H1 (cell line): ENCODE results near the gene RHEB. TPM values are rescaled to one million over a fixed set of nuclear protein-coding genes. Genes with fewer than 3 reads are reported as not detected.

Experiments used
- CTCF ChIA-PET: fragments of 300-600 bp; sonication (Branson Sonifier 250); formaldehyde crosslinking; loops from one replicate; lab custom pipeline; 2021; ENCODE audit not compliant: partially characterized antibody; lab: Charles Lee
- POLR2A ChIA-PET: fragments of 300-600 bp; sonication (Branson Sonifier 250); formaldehyde crosslinking; loops from one replicate; lab custom pipeline; 2021; ENCODE audit warnings: inconsistent platforms; ENCODE audit not compliant: partially characterized antibody; lab: Charles Lee
- DNase-seq, 2 experiments: peaks; one replicate each; pipeline versions ENCODE4 v3.0.0 to v3.0.0-alpha.2; 2010 to 2022; ENCODE audit warnings: low spot score in 2 of 2, low read depth in 1 of 2, mixed read lengths in 1 of 2
- FAIRE-seq: peaks from 2 replicates; lab custom pipeline; 2011; peaks lifted over from hg19 to GRCh38; lab: Jason Lieb, UNC
- H2AFZ ChIP-seq: 2 replicates; pipeline ENCODE4 v1.8.1; 2012; ENCODE audit warnings: low read length, inconsistent platforms
- H2AK5ac ChIP-seq: 2 replicates; pipeline ENCODE4 v1.6.1; 2013; ENCODE audit warnings: low read depth, low read length
- H2BK120ac ChIP-seq: replicated peaks from 2 replicates; pipeline ENCODE3; 2013; ENCODE audit warnings: low read depth, low read length, inconsistent platforms
- H2BK12ac ChIP-seq: 2 replicates; pipeline ENCODE4 v1.6.1; 2013; ENCODE audit warnings: low read depth, low read length
- H2BK15ac ChIP-seq: 2 replicates; pipeline ENCODE4 v1.6.1; 2013; ENCODE audit warnings: low read length
- H2BK20ac ChIP-seq: 2 replicates; pipeline ENCODE4 v1.6.1; 2013; ENCODE audit warnings: low read length
- H2BK5ac ChIP-seq: 2 replicates; pipeline ENCODE4 v1.6.1; 2013; ENCODE audit warnings: low read depth, low read length
- H3K14ac ChIP-seq: 2 replicates; pipeline ENCODE4 v1.6.1; 2013; ENCODE audit warnings: inconsistent platforms; ENCODE audit not compliant: insufficient read length
- H3K18ac ChIP-seq: 2 replicates; pipeline ENCODE4 v1.6.1; 2013; ENCODE audit warnings: low read length; ENCODE audit errors: extremely low read depth
- H3K23ac ChIP-seq: 2 replicates; pipeline ENCODE4 v1.6.1; 2013; ENCODE audit warnings: inconsistent platforms; ENCODE audit not compliant: insufficient read length
- H3K23me2 ChIP-seq: 2 replicates; pipeline ENCODE4 v1.6.1; 2013; ENCODE audit warnings: low read depth, low read length
- H3K27ac ChIP-seq: 2 replicates; pipeline ENCODE4 v1.6.1; 2011; ENCODE audit warnings: low read depth, low read length, inconsistent platforms
- H3K27me3 ChIP-seq, 4 experiments: replicated peaks in 1 of 4; 1 replicate in 1 of 4; 2 replicates in 3 of 4; pipeline versions ENCODE4 v1.6.1 to v1.8.1; 2011 to 2013; ENCODE audit warnings: low read length in 3 of 4, mild to moderate bottlenecking in 3 of 4, inconsistent platforms in 2 of 4, mixed read lengths in 2 of 4, moderate library complexity in 1 of 4; ENCODE audit not compliant: control insufficient read depth in 3 of 4, insufficient read depth in 3 of 4; ENCODE audit errors: extremely low read depth in 1 of 4
- H3K36me3 ChIP-seq, 4 experiments: 2 replicates each; pipeline versions ENCODE4 v1.6.1 to v1.8.1; 2011 to 2013; ENCODE audit warnings: mild to moderate bottlenecking in 4 of 4, low read length in 3 of 4, moderate library complexity in 2 of 4, control low read depth in 1 of 4, inconsistent platforms in 1 of 4; ENCODE audit not compliant: insufficient read depth in 4 of 4, control insufficient read depth in 2 of 4
- H3K4ac ChIP-seq: replicated peaks from 2 replicates; pipeline ENCODE3; 2013; ENCODE audit warnings: low read length, low read depth, mixed read lengths, inconsistent platforms; ENCODE audit not compliant: insufficient read length
- H3K4me1 ChIP-seq, 4 experiments: replicated peaks in 1 of 4; 1 replicate in 1 of 4; 2 replicates in 3 of 4; pipeline versions ENCODE4 v1.6.1 to v1.8.1; 2011 to 2013; ENCODE audit warnings: low read length in 3 of 4, inconsistent platforms in 2 of 4, mixed read lengths in 1 of 4; ENCODE audit not compliant: insufficient read depth in 4 of 4, control insufficient read depth in 3 of 4
- H3K4me2 ChIP-seq, 2 experiments: 2 replicates each; pipeline versions ENCODE4 v1.6.1 to v1.8.1; 2011 to 2013; ENCODE audit warnings: low read depth in 2 of 2, low read length in 2 of 2, control low read depth in 1 of 2, inconsistent platforms in 1 of 2, mild to moderate bottlenecking in 1 of 2; ENCODE audit not compliant: insufficient read depth in 1 of 2
- H3K4me3 ChIP-seq, 4 experiments: fragments of 200-600, 300-600 bp in 1 of 4; sonication (generic), shearing (Covaris generic), sonication (Bioruptor Twin) in 1 of 4; 2 replicates each; pipeline versions ENCODE4 v1.5.1 to v1.8.1; 2011 to 2016; ENCODE audit warnings: low read length in 4 of 4, low read depth in 3 of 4, control low read depth in 2 of 4, inconsistent platforms in 2 of 4, mild to moderate bottlenecking in 2 of 4, mixed read lengths in 1 of 4, moderate library complexity in 1 of 4; ENCODE audit not compliant: insufficient read depth in 2 of 4; ENCODE audit errors: extremely low read depth in 1 of 4
- H3K56ac ChIP-seq: replicated peaks from 2 replicates; pipeline ENCODE3; 2013; ENCODE audit warnings: low read depth, mild to moderate bottlenecking, mixed read lengths, low read length, inconsistent platforms; ENCODE audit not compliant: insufficient read length
- H3K79me1 ChIP-seq: 2 replicates; pipeline ENCODE4 v1.6.1; 2013; ENCODE audit warnings: low read depth, low read length, control low read depth
- H3K79me2 ChIP-seq, 2 experiments: 2 replicates each; pipeline versions ENCODE4 v1.6.1 to v1.8.1; 2012 to 2013; ENCODE audit warnings: low read length in 2 of 2, mild to moderate bottlenecking in 2 of 2, inconsistent platforms in 1 of 2; ENCODE audit not compliant: insufficient read depth in 2 of 2, control insufficient read depth in 1 of 2
- H3K9ac ChIP-seq, 4 experiments: replicated peaks in 1 of 4; 1 replicate in 1 of 4; 2 replicates in 3 of 4; pipeline versions ENCODE4 v1.6.1 to v1.8.1; 2011 to 2013; ENCODE audit warnings: low read depth in 3 of 4, low read length in 3 of 4, control low read depth in 2 of 4, mild to moderate bottlenecking in 2 of 4, moderate library complexity in 2 of 4, inconsistent platforms in 1 of 4; ENCODE audit errors: extremely low read depth in 1 of 4
- H3K9me3 ChIP-seq, 2 experiments: 2 replicates each; pipeline versions ENCODE4 v1.6.1 to v1.8.1; 2012 to 2013; ENCODE audit warnings: mild to moderate bottlenecking in 2 of 2, moderate library complexity in 2 of 2, control low read depth in 1 of 2, inconsistent platforms in 1 of 2, low read depth in 1 of 2, low read length in 1 of 2, mixed read lengths in 1 of 2; ENCODE audit not compliant: insufficient read depth in 2 of 2
- H4K20me1 ChIP-seq, 2 experiments: replicated peaks in 1 of 2; 2 replicates each; pipeline versions ENCODE3 to v1.8.1; 2011 to 2013; ENCODE audit warnings: inconsistent platforms in 2 of 2, low read length in 2 of 2, mild to moderate bottlenecking in 1 of 2; ENCODE audit not compliant: insufficient read depth in 2 of 2, control insufficient read depth in 1 of 2
- H4K5ac ChIP-seq: 2 replicates; pipeline ENCODE4 v1.6.1; 2013; ENCODE audit warnings: low read length, low read depth, mixed read lengths, inconsistent platforms; ENCODE audit not compliant: insufficient read length
- H4K8ac ChIP-seq: 2 replicates; pipeline ENCODE4 v1.8.0; 2013; ENCODE audit warnings: mild to moderate bottlenecking, moderate library complexity, low read length, inconsistent platforms; ENCODE audit not compliant: insufficient read depth; ENCODE audit errors: extremely low read depth
- H4K91ac ChIP-seq: replicated peaks from 2 replicates; pipeline ENCODE3; 2013; ENCODE audit warnings: low read length, mixed read lengths, inconsistent platforms; ENCODE audit not compliant: insufficient read length
- BACH1 ChIP-seq: IDR thresholded peaks from 2 replicates; pipeline ENCODE4 v1.6.1; 2012; ENCODE audit warnings: low read length, improper control_type of control experiment
- GABPA ChIP-seq: IDR thresholded peaks from 2 replicates; pipeline ENCODE4 v1.6.1; 2011; ENCODE audit warnings: mild to moderate bottlenecking, low read length, moderate library complexity, borderline replicate concordance; ENCODE audit not compliant: insufficient read depth
- POLR2A ChIP-seq, 2 experiments: IDR thresholded peaks; 1 replicate in 1 of 2; 2 replicates in 1 of 2; pipeline ENCODE4 v1.6.1; 2011; ENCODE audit warnings: low read depth in 2 of 2, low read length in 2 of 2, mild to moderate bottlenecking in 2 of 2; ENCODE audit errors: control extremely low read depth in 1 of 2
- POLR2AphosphoS5 ChIP-seq: IDR thresholded peaks from 2 replicates; pipeline ENCODE4 v1.6.1; 2011; ENCODE audit warnings: low read depth, low read length
- RFX5 ChIP-seq: IDR thresholded peaks from 2 replicates; pipeline ENCODE4 v1.6.1; 2011; ENCODE audit warnings: low read depth, low read length, improper control_type of control experiment, borderline replicate concordance
- SAP30 ChIP-seq: fragments of 300-600 bp; sonication (generic); IDR thresholded peaks from 2 replicates; pipeline ENCODE4 v1.7.1; 2012; ENCODE audit warnings: low read length, moderate library complexity, mild to moderate bottlenecking, inconsistent platforms; ENCODE audit not compliant: insufficient read depth, insufficient replicate concordance
- SIN3A ChIP-seq, 2 experiments: IDR thresholded peaks in 1 of 2; conservative IDR thresholded peaks in 1 of 2; 2 replicates each; pipeline ENCODE4 v1.6.1; 2011 to 2012; ENCODE audit warnings: low read length in 2 of 2, improper control_type of control experiment in 1 of 2, low read depth in 1 of 2, mild to moderate bottlenecking in 1 of 2
- WGBS, 2 experiments: shearing (Covaris generic) in 1 of 2; methylation state at CpG; one replicate each; pipeline versions ENCODE4 v1.1.6 to v1.1.7; 2013 to 2015; ENCODE audit warnings: low lambda C conversion rate in 2 of 2, mixed read lengths in 2 of 2, inconsistent platforms in 1 of 2, low coverage in 1 of 2, missing lambda C conversion rate in 1 of 2; ENCODE audit not compliant: insufficient replicate concordance in 2 of 2, insufficient coverage in 1 of 2, insufficient read length in 1 of 2; ENCODE audit errors: extremely low coverage in 1 of 2, missing lambda C conversion rate in 1 of 2; 5-methylcytosine and 5-hydroxymethylcytosine counted together
- polyA plus RNA-seq, 7 experiments: library from polyadenylated mRNA; depleted of rRNA in 3 of 7; stranded (reverse) in 5 of 7; unstranded in 2 of 7; fragments of >200 nt in 5 of 7; fragments of 200-250 nt in 2 of 7; gene quantifications; 1 replicate in 5 of 7; 2 replicates in 1 of 7; 4 replicates in 1 of 7; pipeline versions ENCODE4 v1.2.1 to v1.2.3, GENCODE V29; 2011 to 2013; ENCODE audit warnings: missing spikeins in 2 of 7, mixed read lengths in 2 of 7
- total RNA-seq: library from RNA; stranded (reverse); fragmentation: NEBNext Ultra II Directional; extraction: Animal tissue kit (Norgen Biotek cat#: 25700); gene quantifications from 2 replicates; pipeline ENCODE4 v1.2.1, GENCODE V29; 2021
- TF ChIP-seq, protein P1 (sequence below): IDR thresholded peaks from 2 replicates; pipeline ENCODE4 v1.6.1; 2012; ENCODE audit warnings: low read length, inconsistent platforms

RHEB gene
- total and polyA plus RNA-seq, 2 of the 8 experiments (the other 6 are each of a cell fraction or from before 2014, with no cell fraction given), result 60.8 to 132 TPM

- ChIA-PET CTCF (interaction anchor here (0.6 to 1.2 kb wide), 4 partner anchors 9 to 257 kb away, joined by 3 to 6 read pairs (median 4); no protein-coding TSS in a partner anchor), POLR2A (interaction anchor here (0.6 to 6.3 kb wide), 8 partner anchors 12 to 113 kb away, joined by 3 to 42 read pairs (median 5); no protein-coding TSS in a partner anchor)
- no peak overlapping the region for H3K4ac ChIP-seq
- H3K4me3 ChIP-seq, result peak overlapping the region; percentile 96 to 98 (median 97)
- H2BK5ac ChIP-seq, result no peak overlapping the region; the same call in 1 of the 2 replicates
- no peak overlapping the region for H3K18ac ChIP-seq
- no peak overlapping the region for H2BK120ac ChIP-seq
- peak overlapping the region; percentile 86 to 99 (median 95) for H3K9ac ChIP-seq
- peaks cover 0 to 2% of the 10 kb centered on the region in 2 experiments; a peak in 1 of 4 replicates for H3K9me3 ChIP-seq
- H2AK5ac ChIP-seq, result no peak overlapping the region
- peaks cover 41 to 57% of the 10 kb centered on the region in 2 experiments for H3K79me2 ChIP-seq
- no peak overlapping the region for H4K8ac ChIP-seq
- H3K14ac ChIP-seq, result no peak overlapping the region
- no peak overlapping the region for H3K23ac ChIP-seq
- peaks cover 23 to 29% of the 10 kb centered on the region in 2 experiments for H4K20me1 ChIP-seq
- H2AFZ ChIP-seq, result no peak overlapping the region
- H2BK15ac ChIP-seq, result no peak overlapping the region
- peaks cover 0 to 5% (median 4%) of the 10 kb centered on the region in 4 experiments; a peak in 2 of 7 replicates for H3K27me3 ChIP-seq
- H3K79me1 ChIP-seq, result peaks cover 5% of the 10 kb centered on the region
- DNase-seq (no peak), FAIRE-seq (no peak)
- peak overlapping the region; percentile 91 to 92 for H3K4me2 ChIP-seq
- peaks cover 2 to 14% (median 6%) of the 10 kb centered on the region in 4 experiments; a peak in 4 of 7 replicates for H3K4me1 ChIP-seq
- 4% methylated on average over 36 of the region's 36 CpGs; no CpG with 5 or more reads in 1 of the 2 experiments for WGBS, 2 experiments
- H4K5ac ChIP-seq, result no peak overlapping the region
- H3K23me2 ChIP-seq, result peaks cover 11% of the 10 kb centered on the region
- H2BK12ac ChIP-seq, result 0 out of 2 replicates have a peak overlapping the region, but pooled peaks have one; percentile 19
- no peak overlapping the region for H4K91ac ChIP-seq
- no peak overlapping the region for H3K56ac ChIP-seq
- H3K36me3 ChIP-seq, result no peaks in the 10 kb centered on the region
- 0 out of 2 replicates have a peak overlapping the region, but pooled peaks have one; percentile 97 for H3K27ac ChIP-seq
- H2BK20ac ChIP-seq, result no peak overlapping the region
- TF ChIP-seq RFX5 (0 out of 2 replicates have a peak, but pooled peaks have one; percentile 7), BACH1 (peak; percentile 53), SIN3A (conservative IDR thresholded peaks at IDR 0.05 in 1 of 2, IDR thresholded peaks at IDR 0.05 in 1 of 2; ENCODE audit: low read depth in 1 of 2, low read length in 2 of 2) (0 out of 4 replicates have a peak, but pooled peaks have one; percentile 17 to 69), POLR2A (IDR thresholded peaks at IDR 0.05; ENCODE audit: control extremely low read depth in 1 of 2, low read depth in 2 of 2, low read length in 2 of 2) (peak in 1 of 2 experiments; percentile 68; a peak in 1 of 3 replicates), POLR2AphosphoS5 (peak; percentile 53), SAP30 (peak; percentile 69), GABPA (no peak)
- TF ChIP-seq, protein P1, sequence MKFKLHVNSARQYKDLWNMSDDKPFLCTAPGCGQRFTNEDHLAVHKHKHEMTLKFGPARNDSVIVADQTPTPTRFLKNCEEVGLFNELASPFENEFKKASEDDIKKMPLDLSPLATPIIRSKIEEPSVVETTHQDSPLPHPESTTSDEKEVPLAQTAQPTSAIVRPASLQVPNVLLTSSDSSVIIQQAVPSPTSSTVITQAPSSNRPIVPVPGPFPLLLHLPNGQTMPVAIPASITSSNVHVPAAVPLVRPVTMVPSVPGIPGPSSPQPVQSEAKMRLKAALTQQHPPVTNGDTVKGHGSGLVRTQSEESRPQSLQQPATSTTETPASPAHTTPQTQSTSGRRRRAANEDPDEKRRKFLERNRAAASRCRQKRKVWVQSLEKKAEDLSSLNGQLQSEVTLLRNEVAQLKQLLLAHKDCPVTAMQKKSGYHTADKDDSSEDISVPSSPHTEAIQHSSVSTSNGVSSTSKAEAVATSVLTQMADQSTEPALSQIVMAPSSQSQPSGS, result no peak
Observed at GRCh38 chr7:151518105-151518946, 1.4 kb downstream of the RHEB start.
